ENCODE data around the gene GLYATL1.

GLYATL1 gene, protein sequence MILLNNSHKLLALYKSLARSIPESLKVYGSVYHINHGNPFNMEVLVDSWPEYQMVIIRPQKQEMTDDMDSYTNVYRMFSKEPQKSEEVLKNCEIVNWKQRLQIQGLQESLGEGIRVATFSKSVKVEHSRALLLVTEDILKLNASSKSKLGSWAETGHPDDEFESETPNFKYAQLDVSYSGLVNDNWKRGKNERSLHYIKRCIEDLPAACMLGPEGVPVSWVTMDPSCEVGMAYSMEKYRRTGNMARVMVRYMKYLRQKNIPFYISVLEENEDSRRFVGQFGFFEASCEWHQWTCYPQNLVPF

GRCh38 chr11:58939277-58939676 is at the start of gene GLYATL1:
Gene GLYATL1 (plus strand): TSS chr11:58939488. CDS start chr11:58947088, 7,600 bp downstream.
- Histone ChIP-seq H3K9ac (ENCODE audit: low read depth, low read length) (no peak within 1 kb of the TSS), H3K4me1 (ENCODE audit: insufficient read depth, low read length) (no peaks in the 10 kb centered on the region), H3K36me3 (ENCODE audit: insufficient read depth, low read length) (no peaks in the 10 kb centered on the region), H3K9me3 (ENCODE audit: control insufficient read depth, insufficient read depth, low read length) (no peaks in the 10 kb centered on the region)

DNA sequence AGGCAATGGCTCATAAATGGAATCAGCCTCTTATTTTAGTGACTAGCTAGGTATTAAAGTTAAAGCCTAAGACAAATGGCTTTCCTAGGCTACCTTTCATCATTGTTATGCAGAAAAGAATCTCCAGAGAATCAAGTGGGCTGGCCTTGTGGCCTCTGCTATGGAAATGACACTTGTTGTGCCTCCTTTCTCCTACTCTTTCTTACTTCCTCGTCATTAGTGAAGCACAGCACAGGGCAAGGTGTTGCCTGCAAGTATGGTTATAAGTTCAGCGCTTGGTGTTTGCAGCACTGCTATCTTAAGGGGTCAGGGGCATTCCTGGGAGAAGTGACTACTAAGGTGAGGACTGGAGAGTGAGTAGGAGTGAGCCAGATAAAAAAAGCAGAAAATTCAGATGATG is 45.4 kb upstream of the GLYATL1 start:
- H3K36me3 ChIP-seq (ENCODE audit: insufficient read depth, low read length) = no peaks in the 10 kb centered on the region

DNA sequence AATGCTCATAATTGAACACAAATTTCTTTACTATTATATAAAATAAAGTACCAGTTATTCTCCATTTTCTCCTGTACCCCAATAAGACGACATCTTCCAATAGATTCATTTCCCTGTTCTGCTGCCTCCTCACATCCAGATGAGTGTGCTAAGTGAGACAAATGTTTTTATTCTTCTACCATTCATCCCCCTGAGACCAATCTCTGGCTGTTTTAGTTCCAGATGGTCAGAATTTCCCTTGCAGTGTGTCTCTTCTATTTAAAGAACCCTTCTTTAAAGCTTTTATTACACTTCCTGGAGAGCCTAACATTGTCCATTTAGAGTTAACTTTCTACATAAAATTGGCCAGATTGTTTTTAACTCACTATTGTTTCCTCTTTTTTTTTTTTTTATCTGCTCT is 41.2 kb upstream of the GLYATL1 start:
- H3K4me1 ChIP-seq (ENCODE audit: insufficient read depth, low read length) = 0 out of 2 replicates have a peak, but pooled peaks cover 4% of the 10 kb centered on the region
- no peaks in the 10 kb centered on the region for H3K36me3 ChIP-seq (ENCODE audit: insufficient read depth, low read length)
- no peak overlapping the region for H3K9ac ChIP-seq (ENCODE audit: low read depth, low read length)
- H3K9me3 ChIP-seq (ENCODE audit: control insufficient read depth, insufficient read depth, low read length) = no peaks in the 10 kb centered on the region

More for the DNA sequence above, 45.4 kb upstream of the GLYATL1 start:
- Histone ChIP-seq H3K9ac (ENCODE audit: low read depth, low read length) (no peak overlapping the region), H3K4me1 (ENCODE audit: insufficient read depth, low read length) (0 out of 2 replicates have a peak, but pooled peaks cover 4% of the 10 kb centered on the region), H3K9me3 (ENCODE audit: control insufficient read depth, insufficient read depth, low read length) (no peaks in the 10 kb centered on the region; the same call in 1 of the 2 replicates)

GRCh38 chr11:58900479-58901420 is 38.5 kb upstream of the GLYATL1 start:
- peak overlapping the region; percentile 46; the same call in 1 of the 2 replicates for H3K9ac ChIP-seq (ENCODE audit: low read depth, low read length)
- no peaks in the 10 kb centered on the region for H3K36me3 ChIP-seq (ENCODE audit: insufficient read depth, low read length)
- no peaks in the 10 kb centered on the region for H3K9me3 ChIP-seq (ENCODE audit: control insufficient read depth, insufficient read depth, low read length)
- H3K4me1 ChIP-seq (ENCODE audit: insufficient read depth, low read length) = no peaks in the 10 kb centered on the region

DNA sequence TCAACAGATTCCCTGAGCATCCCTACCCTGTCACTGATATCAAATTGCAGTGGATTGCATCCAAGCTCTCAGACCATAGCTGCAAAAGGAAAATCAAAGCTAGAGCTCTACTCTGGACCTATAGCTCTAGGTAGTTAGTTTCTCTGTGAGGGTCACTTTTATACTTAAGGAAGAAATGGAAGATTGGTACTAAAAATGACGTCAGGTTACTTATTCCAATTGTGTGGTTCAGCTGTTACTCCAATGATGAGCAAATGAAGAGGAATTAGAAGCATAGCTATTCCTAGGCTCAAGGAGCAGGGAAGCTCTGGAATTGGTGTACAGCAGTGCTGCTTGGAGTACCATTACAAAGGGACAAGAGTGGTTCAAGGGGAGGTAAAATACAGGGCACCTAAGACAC is 36.4 kb upstream of the GLYATL1 start:
- H3K9me3 ChIP-seq (ENCODE audit: control insufficient read depth, insufficient read depth, low read length) = no peaks in the 10 kb centered on the region

DNA sequence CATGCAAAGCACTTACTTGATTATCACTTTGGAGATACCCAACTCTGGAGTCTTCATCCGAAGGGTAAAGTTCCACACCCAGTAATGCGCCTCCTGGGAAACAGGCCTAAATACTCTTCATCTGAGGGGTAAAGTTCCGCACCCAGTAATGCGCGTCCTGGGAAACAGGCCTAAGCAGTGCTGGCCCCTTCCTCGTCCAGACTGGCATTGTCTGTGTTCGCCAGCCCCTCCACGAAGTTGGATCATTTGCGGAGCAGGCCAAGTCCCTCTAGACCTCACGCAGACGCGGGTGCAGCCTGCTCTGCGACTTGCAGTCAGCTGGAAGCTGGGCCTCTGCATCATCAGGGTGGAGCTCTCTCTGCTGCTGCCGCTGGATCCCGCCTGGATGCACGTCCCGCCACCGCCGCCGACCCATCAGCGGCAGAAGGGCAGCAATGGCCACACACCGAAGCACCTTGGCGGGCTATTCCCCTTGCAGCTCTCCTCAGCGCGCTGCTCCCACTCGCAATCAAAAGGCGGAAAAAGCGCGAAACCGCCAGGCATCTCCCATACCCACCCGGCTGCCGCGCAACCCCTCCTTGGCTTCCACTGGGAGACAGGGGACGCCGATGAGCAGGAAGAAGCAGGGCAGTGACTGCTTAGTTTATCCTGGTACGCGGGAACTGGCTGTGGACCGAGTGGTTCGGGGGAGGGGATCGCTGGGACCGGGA is 34.1 kb upstream of the GLYATL1 start:
- Histone ChIP-seq H3K4me1 (ENCODE audit: insufficient read depth, low read length) (no peaks in the 10 kb centered on the region), H3K9ac (ENCODE audit: low read depth, low read length) (peak overlapping the region; percentile 54; the same call in 1 of the 2 replicates), H3K9me3 (ENCODE audit: control insufficient read depth, insufficient read depth, low read length) (no peaks in the 10 kb centered on the region), H3K36me3 (ENCODE audit: insufficient read depth, low read length) (no peaks in the 10 kb centered on the region)

More for the DNA sequence above, 36.4 kb upstream of the GLYATL1 start:
- Histone ChIP-seq H3K9ac (ENCODE audit: low read depth, low read length) (no peak overlapping the region), H3K4me1 (ENCODE audit: insufficient read depth, low read length) (no peaks in the 10 kb centered on the region), H3K36me3 (ENCODE audit: insufficient read depth, low read length) (no peaks in the 10 kb centered on the region)

GRCh38 chr11:58905721-58906547 is 33.4 kb upstream of the GLYATL1 start:
- H3K9me3 ChIP-seq (ENCODE audit: control insufficient read depth, insufficient read depth, low read length) = no peaks in the 10 kb centered on the region

GRCh38 chr11:58907780-58908179 is 31.5 kb upstream of the GLYATL1 start:
- Histone ChIP-seq H3K4me1 (ENCODE audit: insufficient read depth, low read length) (no peaks in the 10 kb centered on the region), H3K36me3 (ENCODE audit: insufficient read depth, low read length) (no peaks in the 10 kb centered on the region), H3K9ac (ENCODE audit: low read depth, low read length) (no peak overlapping the region), H3K9me3 (ENCODE audit: control insufficient read depth, insufficient read depth, low read length) (no peaks in the 10 kb centered on the region)

More at GRCh38 chr11:58905721-58906547, 33.4 kb upstream of the GLYATL1 start:
- H3K36me3 ChIP-seq (ENCODE audit: insufficient read depth, low read length) = no peaks in the 10 kb centered on the region
- peak overlapping the region; percentile 54; the same call in 1 of the 2 replicates for H3K9ac ChIP-seq (ENCODE audit: low read depth, low read length)
- no peaks in the 10 kb centered on the region for H3K4me1 ChIP-seq (ENCODE audit: insufficient read depth, low read length)

- H3K9me3 ChIP-seq (ENCODE audit: control insufficient read depth, insufficient read depth, low read length) = no peaks in the 10 kb centered on the region
- H3K4me1 ChIP-seq (ENCODE audit: insufficient read depth, low read length) = no peaks in the 10 kb centered on the region
- no peaks in the 10 kb centered on the region for H3K36me3 ChIP-seq (ENCODE audit: insufficient read depth, low read length)
- H3K9ac ChIP-seq (ENCODE audit: low read depth, low read length) = no peak overlapping the region
These were observed 27.2 kb upstream of the GLYATL1 start for GRCh38 chr11:58912124-58912523.

- H3K9me3 ChIP-seq (ENCODE audit: control insufficient read depth, insufficient read depth, low read length) = no peaks in the 10 kb centered on the region
- no peaks in the 10 kb centered on the region for H3K36me3 ChIP-seq (ENCODE audit: insufficient read depth, low read length)
- H3K4me1 ChIP-seq (ENCODE audit: insufficient read depth, low read length) = no peaks in the 10 kb centered on the region
- H3K9ac ChIP-seq (ENCODE audit: low read depth, low read length) = no peak overlapping the region
These were observed 25.6 kb upstream of the GLYATL1 start for GRCh38 chr11:58913685-58914084.

DNA sequence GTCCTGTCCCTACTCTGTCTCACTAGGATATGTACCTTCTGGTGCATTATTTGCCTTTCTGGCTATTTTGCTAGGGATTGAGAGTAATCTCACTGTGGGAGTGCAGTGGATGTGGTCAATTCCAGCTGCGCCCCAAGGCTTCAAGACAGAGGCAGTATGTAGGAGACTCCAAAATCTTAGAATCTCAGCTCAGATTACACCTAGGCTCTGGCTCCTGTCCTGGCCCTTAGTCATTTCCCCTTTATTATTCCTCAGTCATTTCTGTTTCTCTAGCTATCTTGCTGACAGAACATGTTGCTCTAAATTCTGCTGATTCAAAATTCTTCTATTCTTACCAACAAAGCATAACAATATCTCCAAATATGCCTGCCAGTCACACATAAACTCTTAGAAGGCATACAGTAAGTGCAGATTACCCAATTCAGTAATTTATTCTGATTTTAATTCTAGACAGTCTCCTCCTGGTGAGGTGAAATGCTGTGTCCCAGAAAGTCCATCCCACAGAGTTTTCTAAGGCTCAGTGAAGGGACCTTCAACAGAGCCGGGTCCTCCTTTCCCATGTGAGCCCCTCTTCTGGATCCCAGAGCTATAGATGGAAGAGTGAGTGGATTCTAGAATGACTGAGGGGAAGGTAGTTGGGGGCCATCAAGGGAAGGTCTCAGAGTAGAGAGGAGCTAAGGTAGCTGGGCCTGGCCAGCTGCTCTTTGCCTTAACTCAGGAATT is 24.3 kb upstream of the GLYATL1 start:
- Histone ChIP-seq H3K4me1 (ENCODE audit: insufficient read depth, low read length) (no peaks in the 10 kb centered on the region), H3K9me3 (ENCODE audit: control insufficient read depth, insufficient read depth, low read length) (no peaks in the 10 kb centered on the region), H3K36me3 (ENCODE audit: insufficient read depth, low read length) (no peaks in the 10 kb centered on the region), H3K9ac (ENCODE audit: low read depth, low read length) (no peak overlapping the region)

DNA sequence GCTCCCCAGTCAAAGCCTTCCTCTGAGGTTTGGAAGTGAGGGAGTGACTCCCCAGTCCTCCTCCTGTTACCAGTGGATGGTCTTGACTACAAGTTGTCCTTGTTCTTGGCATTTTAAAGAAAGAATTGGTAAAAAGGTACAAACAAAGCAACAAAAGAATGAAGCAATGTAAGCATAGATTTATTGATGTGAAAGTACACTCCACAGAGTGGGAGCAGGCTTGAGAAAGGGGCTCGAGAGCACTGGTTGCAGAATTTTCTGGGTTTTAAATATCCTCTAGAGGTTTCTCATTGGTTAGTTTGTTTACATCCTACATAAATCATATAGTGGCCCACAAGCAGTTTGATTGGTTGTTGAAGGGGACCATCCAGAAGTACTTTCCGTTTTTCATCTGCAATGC is 22.7 kb upstream of the GLYATL1 start:
- Histone ChIP-seq H3K36me3 (ENCODE audit: insufficient read depth, low read length) (no peaks in the 10 kb centered on the region), H3K9ac (ENCODE audit: low read depth, low read length) (no peak overlapping the region), H3K4me1 (ENCODE audit: insufficient read depth, low read length) (no peaks in the 10 kb centered on the region), H3K9me3 (ENCODE audit: control insufficient read depth, insufficient read depth, low read length) (no peaks in the 10 kb centered on the region)

- H3K9ac ChIP-seq (ENCODE audit: low read depth, low read length) = no peak overlapping the region
- H3K4me1 ChIP-seq (ENCODE audit: insufficient read depth, low read length) = no peaks in the 10 kb centered on the region
- H3K9me3 ChIP-seq (ENCODE audit: control insufficient read depth, insufficient read depth, low read length) = no peaks in the 10 kb centered on the region
- no peaks in the 10 kb centered on the region for H3K36me3 ChIP-seq (ENCODE audit: insufficient read depth, low read length)
These were observed 22.0 kb upstream of the GLYATL1 start for GRCh38 chr11:58917159-58917783.
